Measurements from ENCODE around the gene EHD2. TPM values are rescaled to one million over a fixed set of nuclear protein-coding genes. Genes with fewer than 3 reads are reported as not detected.
"Not testable (repeated sequence)": the region's sequence is repeated elsewhere in the genome, so short reads cannot be mapped to it uniquely, and the experiment has no call there.

Gene EHD2
- total RNA-seq, 1 donor from 2014 or later, result 6.3 TPM

DNA sequence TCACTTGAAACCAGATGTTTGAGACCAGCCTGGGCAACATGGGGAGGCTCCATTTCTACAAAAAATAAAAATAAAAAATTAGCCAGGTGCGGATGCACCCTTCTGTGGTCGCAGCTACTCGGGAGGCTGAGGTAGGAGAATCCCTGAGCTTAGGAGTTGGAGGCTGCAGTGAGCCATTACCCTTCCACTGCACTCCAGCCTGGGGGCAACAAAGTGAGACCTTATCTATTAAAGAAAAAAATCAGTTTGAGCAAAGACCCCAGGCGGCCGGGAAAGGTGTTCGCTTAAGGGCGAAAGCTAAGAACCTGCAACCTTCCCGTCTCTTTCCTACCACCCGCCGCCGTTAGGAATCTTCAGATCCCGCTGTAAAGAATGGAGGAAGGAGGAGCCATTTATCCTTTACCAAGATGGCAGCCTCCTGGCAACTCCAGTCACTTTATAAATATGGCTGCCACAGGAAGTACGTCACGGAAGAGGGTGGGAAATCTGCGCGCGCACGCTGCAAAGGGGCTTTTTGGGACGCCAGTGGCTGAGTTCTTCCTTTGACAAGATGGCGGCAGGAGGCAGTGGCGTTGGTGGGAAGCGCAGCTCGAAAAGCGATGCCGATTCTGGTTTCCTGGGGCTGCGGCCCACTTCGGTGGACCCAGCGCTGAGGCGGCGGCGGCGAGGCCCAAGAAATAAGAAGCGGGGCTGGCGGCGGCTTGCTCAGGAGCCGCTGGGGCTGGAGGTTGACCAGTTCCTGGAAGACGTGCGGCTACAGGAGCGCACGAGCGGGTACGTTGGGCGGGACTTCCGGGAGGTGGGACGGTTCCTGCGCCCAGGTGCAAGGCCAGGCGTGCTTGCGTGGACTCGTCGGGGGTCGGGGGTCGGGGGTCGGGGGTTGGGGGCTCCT lies 32.0 kb downstream of the EHD2 start, which contains the start of gene NOP53:
Gene NOP53, plus strand, starts transcription at position 537 of the 892 bp plus-strand sequence. Its CDS starts 14 bp downstream, at position 551.
- peak; percentile 68 for ATAC-seq
- DNase-seq (ENCODE audit: low spot score), result peak; percentile 97

DNA sequence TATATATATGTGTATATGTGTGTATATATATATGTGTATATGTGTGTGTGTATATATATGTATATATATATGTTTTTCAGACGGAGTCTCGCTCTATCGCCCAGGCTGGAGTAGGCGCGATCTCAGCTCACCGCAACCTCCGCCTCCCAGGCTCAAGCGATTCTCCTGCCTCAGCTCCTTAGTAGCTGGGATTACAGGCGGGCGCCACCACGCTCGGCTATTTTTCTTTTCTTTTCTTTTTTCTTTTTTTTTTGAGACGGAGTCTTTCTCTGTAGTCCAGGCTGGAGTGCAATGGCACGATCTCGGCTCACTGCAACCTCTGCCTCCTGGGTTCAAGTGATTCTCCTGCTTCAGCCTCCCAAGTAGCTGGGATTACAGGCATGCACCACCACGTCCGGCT lies 32.9 kb downstream of the EHD2 start:
- DNase-seq (ENCODE audit: low spot score); ATAC-seq: not testable (repeated sequence)

DNA sequence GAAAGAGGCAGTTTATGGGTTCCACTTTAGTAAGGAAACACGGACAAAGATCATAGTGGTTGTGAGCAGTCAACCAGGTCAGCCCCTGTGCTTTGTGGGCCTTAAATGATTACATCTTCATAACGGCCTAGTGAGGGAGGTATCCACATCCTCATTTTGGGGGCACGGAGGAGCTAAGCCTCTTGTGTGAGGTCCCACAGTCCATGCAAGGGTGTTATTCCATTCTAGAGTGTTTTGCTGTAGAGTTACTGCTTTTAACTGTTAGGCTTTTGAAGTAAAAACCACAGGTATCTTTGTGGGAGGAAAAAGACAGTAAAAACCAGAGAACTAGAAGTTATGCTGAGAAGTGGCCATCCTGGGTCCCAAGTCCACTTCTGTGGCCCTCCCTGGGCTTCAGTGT lies 36.1 kb downstream of the EHD2 start:
- no peak for ATAC-seq

DNA sequence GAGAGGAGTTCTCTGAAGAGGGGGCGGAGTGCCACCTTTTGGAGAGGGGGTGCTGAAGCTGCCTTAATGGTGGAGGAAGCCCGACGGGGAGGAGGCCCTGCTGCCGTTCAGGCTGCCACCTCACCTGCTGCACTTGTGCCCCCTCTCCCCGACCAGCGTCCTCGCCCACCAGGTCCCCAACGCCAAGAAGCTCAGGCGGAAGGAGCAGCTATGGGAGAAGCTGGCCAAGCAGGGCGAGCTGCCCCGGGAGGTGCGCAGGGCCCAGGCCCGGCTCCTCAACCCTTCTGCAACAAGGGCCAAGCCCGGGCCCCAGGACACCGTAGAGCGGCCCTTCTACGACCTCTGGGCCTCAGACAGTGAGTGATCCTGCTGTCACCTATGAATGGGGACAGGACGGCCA lies 37.5 kb downstream of the EHD2 start:
- ATAC-seq, result no peak
- DNase-seq (ENCODE audit: low spot score), result no peak

More for the DNA sequence above, 36.1 kb downstream of the EHD2 start:
- no peak for DNase-seq (ENCODE audit: low spot score)

GRCh38 chr19:47752440-47753211 lies 39.4 kb downstream of the EHD2 start:
- DNase-seq (ENCODE audit: low spot score) (no peak), ATAC-seq (no peak)

GRCh38 chr19:47754206-47755064 lies 41.2 kb downstream of the EHD2 start:
- no peak for ATAC-seq
- DNase-seq (ENCODE audit: low spot score), result no peak

DNA sequence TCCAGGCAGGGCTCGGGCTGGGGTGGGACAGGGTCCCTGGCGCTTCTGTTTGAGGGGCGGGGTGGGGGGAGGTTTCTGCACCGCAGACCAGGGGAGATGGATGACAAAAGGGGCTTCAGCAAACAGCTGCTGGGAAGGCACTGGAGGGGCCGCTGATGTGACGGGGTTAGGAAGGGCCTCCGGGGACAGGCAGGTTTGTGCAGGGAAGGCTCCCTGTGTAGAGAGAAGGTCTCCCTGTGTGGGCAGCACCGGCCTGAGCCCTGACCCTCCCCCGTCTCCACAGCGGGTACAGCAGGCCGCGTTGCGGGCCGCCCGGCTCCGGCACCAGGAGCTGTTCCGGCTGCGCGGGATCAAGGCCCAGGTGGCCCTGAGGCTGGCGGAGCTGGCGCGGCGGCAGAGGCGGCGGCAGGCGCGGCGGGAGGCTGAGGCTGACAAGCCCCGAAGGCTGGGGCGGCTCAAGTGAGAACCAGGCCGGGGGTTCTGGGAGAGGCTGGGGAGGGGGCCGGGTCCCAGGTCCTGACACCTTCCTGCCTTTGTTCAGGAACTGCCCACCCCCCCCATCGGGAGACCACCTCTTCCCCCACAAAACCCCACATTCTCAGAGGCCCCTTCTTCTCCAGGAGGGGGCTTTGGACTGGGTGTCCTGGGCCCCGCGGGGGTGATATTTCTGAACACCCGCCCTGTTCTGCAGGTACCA lies 42.0 kb downstream of the EHD2 start:
- ATAC-seq (no peak), DNase-seq (ENCODE audit: low spot score) (no peak)

DNA sequence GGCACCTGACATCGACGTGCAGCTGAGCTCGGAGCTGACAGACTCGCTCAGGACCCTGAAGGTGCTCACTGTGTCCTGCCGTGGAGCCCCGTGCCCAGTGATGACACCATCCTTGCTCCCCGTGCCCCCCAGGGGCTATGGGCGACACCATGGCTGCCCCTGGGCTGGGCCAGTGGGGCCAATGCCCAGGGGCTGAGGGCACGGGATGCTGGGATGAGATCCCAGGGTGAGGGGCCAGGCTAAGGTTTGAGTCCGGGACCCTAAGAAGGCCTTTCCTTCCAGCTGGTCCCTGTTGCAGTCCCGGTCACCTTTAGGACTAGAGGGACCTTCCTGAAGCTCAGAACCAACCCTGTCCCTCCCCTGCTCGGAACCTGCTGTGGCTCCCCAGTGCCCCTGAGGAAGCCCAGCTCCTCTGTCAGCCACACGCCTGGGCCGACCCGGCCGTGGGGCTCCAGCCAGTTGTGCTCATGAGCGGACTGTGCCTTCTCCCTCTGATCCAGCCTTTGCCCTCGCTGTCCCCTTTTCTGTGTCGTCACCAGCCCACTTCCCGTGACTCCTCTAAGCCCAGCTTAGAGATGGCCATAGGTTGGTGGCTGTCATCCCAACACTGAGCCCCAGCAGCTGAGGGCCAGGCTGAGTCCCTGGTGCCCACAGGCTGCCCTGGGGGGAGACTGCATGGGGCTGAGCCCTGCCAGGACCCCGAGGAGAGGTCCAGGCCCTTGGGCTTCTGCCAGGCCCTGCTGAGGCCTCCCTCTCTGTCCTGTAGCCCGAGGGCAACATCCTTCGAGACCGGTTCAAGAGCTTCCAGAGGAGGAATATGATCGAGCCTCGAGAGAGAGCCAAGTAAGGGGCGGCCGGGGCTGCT lies 42.8 kb downstream of the EHD2 start:
- no peak for DNase-seq (ENCODE audit: low spot score)
- ATAC-seq, result peak; percentile 26

DNA sequence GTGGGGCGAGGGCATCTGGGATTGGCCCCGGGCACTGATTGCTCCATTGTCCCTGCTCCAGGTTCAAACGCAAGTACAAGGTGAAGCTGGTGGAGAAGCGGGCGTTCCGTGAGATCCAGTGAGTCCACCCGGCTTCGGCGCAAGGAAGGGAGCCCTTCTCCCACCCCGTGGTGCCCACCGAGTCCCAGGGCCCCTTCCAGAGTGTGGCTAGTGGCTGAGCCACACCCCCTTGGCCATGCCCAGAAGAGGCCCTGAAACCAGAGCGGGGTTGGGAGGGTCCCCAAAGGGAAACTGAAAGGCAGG lies 43.4 kb downstream of the EHD2 start:
- ATAC-seq, result peak; percentile 19
- DNase-seq (ENCODE audit: low spot score), result no peak

DNA sequence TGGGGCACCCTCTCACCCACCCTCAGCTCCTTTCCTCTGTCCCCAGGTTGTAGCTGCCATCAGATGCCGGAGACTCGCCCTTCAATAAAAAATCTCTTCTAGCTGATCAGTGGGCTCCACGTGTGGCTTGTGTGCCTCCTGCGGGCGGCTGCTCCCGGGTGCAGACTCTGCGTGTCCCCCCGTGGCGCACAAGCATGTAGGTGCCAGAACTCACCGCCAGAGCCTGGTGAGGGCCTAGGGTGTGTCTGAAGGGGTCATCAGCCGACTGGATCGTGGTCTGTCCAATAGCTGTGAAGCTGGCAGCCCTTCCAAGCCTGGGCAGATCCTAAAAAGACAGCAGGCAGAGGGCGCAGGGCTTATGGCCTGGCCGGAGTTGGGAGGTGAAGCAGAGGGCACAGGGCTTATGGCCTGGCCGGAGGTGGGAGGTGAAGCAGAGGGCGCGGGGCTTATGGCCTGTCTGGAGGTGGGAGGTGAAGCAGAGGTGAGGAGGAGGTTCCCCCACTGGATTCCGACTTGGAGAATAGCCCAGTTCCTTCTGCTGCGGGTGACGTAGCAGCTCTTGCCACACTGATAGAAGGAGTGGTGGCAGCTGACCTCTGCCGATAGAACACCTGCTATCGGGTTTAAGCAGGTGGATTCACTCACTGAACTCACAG lies 43.9 kb downstream of the EHD2 start:
- ATAC-seq (peak; percentile 82), DNase-seq (ENCODE audit: low spot score) (peak; percentile 82)

- DNase-seq (ENCODE audit: low spot score) (no peak), ATAC-seq (peak; percentile 36)
Measured at GRCh38 chr19:47757617-47758442, 44.6 kb downstream of the EHD2 start.

GRCh38 chr19:47758443-47758804 lies 45.2 kb downstream of the EHD2 start:
- DNase-seq (ENCODE audit: low spot score) (no peak), ATAC-seq (no peak)

DNA sequence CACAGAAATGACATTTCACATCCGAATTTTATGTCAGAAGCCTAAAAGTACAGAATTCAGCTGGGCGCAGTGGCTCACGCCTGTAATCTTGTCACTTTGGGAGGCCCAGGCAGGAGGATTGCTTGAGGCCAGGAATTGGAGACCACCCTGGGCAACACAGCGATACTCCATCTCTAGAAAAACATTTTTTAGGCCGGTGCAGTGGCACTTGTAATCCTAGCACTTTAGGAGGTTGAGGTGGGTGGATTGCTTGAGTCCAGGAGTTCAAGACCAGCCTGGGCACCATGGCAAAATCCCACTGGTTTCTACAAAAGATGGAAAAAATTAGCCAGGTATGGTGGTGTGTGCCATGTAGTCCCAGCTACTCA lies 47.4 kb downstream of the EHD2 start:
- no peak for ATAC-seq
- no peak for DNase-seq (ENCODE audit: low spot score)

GRCh38 chr19:47761566-47761965 lies 48.3 kb downstream of the EHD2 start:
- DNase-seq (ENCODE audit: low spot score) (no peak), ATAC-seq (no peak)

GRCh38 chr19:47762151-47762550 lies 48.9 kb downstream of the EHD2 start:
- DNase-seq (ENCODE audit: low spot score) (no peak), ATAC-seq (no peak)

DNA sequence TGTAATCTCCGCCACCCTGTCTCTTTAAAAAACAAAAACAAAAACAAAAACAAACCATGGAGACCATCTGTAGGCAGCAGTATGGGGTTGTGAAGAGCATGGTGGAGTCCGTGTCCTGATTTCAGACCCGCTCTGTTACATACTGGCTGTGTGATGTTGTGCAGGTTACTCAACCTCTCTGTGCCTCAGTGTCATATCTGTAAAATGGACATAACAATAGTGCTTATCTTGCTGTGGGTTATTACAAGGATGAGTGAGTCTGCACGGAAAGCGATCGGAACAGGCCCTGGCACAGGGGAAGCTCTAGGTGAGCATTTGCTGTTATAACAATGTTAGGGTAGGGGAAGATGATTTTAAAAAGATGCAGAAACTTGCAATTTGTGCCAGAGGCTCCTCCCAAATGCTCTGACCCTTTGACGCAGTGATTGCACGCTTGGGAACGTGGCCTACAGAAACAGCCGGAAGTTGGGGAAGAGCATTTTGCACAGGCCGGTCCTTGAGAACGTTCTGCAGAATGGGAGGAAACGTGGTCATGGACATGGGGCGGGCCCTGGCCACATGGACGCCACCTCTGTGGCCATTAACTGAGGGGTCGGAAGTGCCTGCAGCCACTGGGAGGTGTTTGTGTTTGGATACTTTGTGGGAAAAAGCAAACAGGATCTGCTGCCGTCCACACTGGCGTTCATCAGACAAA lies 49.5 kb downstream of the EHD2 start:
- ATAC-seq (peak; percentile 47), DNase-seq (ENCODE audit: low spot score) (no peak)

GRCh38 chr19:47764705-47765104 lies 51.5 kb downstream of the EHD2 start:
- DNase-seq (ENCODE audit: low spot score); ATAC-seq: not testable (repeated sequence)
